BJ (cell line): Measurements from ENCODE around the gene THBS3. TPM values are rescaled to one million over a fixed set of nuclear protein-coding genes. Genes with fewer than 3 reads are reported as not detected.
A peak's percentile ranks its signal among the peaks of the same experiment; 100 is the strongest.
"Not testable (repeated sequence)": the region's sequence is repeated elsewhere in the genome, so short reads cannot be mapped to it uniquely, and the experiment has no call there.

Experiments
- CTCF ChIA-PET: fragments of 350-600 bp; formaldehyde crosslinking; extraction: SDS; loops from one replicate; lab custom pipeline; 2021; ENCODE audit warnings: antibody characterized with exemption, inconsistent platforms; lab: Yijun Ruan, JAX
- POLR2A ChIA-PET: fragments of 300-600 bp; sonication (Branson Sonifier 250); formaldehyde crosslinking; extraction: SDS; loops from one replicate; lab custom pipeline; 2021; ENCODE audit warnings: antibody characterized with exemption; lab: Charles Lee
- DNase-seq: peaks from one replicate; pipeline ENCODE4 v3.0.0-alpha.2; 2011; ENCODE audit warnings: low read depth
- H3K27me3 ChIP-seq: 2 replicates; pipeline ENCODE4 v1.6.0; 2011; ENCODE audit warnings: low read length; ENCODE audit not compliant: control insufficient read depth, insufficient read depth
- H3K36me3 ChIP-seq: 2 replicates; pipeline ENCODE4 v1.5.1; 2011; ENCODE audit warnings: low read length; ENCODE audit not compliant: control insufficient read depth, insufficient read depth
- H3K4me3 ChIP-seq: 2 replicates; pipeline ENCODE4 v1.5.1; 2011; ENCODE audit warnings: low read depth, mild to moderate bottlenecking, control low read depth, low read length
- polyA plus RNA-seq: library from polyadenylated mRNA; depleted of rRNA; stranded (reverse); fragments of >200 nt; gene quantifications from 2 replicates; pipeline ENCODE4 v1.2.3, GENCODE V29; 2011
- TF ChIP-seq, protein P1 (sequence below): IDR thresholded peaks from 2 replicates; pipeline ENCODE4 v1.5.1; 2011; ENCODE audit warnings: low read depth, mild to moderate bottlenecking, control low read depth, inconsistent platforms, low read length, moderate library complexity; ENCODE audit not compliant: insufficient read depth

THBS3 gene
- polyA plus RNA-seq, 1 experiment = 61.4 TPM

DNA sequence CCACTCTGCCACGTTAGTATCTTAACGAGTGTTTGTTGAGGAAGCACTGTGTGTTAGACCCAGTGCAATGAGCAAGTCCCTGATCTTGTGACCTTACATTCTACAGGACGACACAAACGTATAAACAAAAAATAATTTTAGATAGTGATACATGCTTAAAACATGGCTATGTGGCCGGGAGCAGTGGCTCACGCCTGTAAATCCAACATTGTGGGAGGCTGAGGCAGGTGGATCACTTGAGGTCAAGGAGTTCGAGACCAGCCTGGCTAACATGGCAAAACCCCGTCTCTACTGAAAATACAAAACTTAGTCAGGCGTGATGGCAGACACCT lies 20.4 kb upstream of the THBS3 start:
- no peak for DNase-seq
- CTCF ChIA-PET = interaction anchor here (1.2 to 6.8 kb wide), 5 partner anchors 9 to 55 kb away, joined by 3 to 75 read pairs (median 6); partner anchors contain the start of genes KRTCAP2, MTX1 and THBS3
- POLR2A ChIA-PET = no interaction called here

DNA sequence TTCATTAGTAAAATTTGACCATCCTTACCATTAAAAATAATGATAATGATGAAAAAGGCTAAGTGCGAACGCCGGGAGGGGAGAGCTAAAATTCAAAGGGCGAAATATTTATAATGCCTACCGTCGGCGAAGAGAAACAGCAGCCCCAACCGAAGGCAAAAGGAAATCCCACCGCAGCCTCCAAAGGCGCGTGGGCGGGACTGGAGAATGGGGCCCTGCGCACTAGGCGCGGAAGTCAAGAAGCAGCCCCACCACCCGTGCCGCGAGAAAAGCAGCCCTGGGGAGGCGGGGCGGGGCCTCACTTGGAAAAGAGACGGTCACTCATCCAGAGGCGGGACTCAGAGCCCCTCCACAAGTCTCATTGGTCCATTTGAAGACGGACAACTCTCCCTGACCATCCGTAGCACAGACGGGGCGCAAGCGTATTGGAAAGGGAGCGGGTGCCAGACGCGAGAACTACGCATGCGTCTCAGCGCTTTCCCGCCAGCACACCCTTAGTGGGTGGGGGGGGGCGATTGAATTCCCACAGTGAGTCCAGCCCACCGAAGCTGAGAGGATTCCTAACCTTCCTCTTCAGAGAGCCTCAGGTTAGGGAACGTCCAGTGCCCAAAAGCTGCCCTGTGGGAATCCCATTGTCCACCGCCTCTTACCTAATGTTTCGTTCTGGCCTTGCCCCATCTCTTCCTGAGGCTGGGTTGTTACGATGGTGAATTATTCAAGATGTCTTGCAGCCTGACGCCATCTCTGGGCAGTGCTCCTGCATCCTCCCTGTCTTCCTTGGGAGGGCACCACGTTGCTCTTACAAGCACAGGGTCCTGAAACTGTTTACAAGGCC lies 19.8 kb upstream of the THBS3 start:
- TF ChIP-seq, protein P1, sequence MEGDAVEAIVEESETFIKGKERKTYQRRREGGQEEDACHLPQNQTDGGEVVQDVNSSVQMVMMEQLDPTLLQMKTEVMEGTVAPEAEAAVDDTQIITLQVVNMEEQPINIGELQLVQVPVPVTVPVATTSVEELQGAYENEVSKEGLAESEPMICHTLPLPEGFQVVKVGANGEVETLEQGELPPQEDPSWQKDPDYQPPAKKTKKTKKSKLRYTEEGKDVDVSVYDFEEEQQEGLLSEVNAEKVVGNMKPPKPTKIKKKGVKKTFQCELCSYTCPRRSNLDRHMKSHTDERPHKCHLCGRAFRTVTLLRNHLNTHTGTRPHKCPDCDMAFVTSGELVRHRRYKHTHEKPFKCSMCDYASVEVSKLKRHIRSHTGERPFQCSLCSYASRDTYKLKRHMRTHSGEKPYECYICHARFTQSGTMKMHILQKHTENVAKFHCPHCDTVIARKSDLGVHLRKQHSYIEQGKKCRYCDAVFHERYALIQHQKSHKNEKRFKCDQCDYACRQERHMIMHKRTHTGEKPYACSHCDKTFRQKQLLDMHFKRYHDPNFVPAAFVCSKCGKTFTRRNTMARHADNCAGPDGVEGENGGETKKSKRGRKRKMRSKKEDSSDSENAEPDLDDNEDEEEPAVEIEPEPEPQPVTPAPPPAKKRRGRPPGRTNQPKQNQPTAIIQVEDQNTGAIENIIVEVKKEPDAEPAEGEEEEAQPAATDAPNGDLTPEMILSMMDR = peak; percentile 21; the same call in 1 of the 2 replicates
- H3K27me3 ChIP-seq = no peaks in the 10 kb centered on the region
- ChIA-PET POLR2A (no interaction called here), CTCF (interaction anchor here (0.8 to 6.8 kb wide), 11 partner anchors 9 to 54 kb away, joined by 3 to 75 read pairs (median 5); partner anchors contain the start of genes KRTCAP2, MTX1 and THBS3)
- H3K36me3 ChIP-seq = no peaks in the 10 kb centered on the region
- peak overlapping the region; percentile 51 for H3K4me3 ChIP-seq
- DNase-seq = peak; percentile 95

More for the DNA sequence above, 20.4 kb upstream of the THBS3 start:
- Histone ChIP-seq H3K36me3 (no peaks in the 10 kb centered on the region), H3K27me3 (no peaks in the 10 kb centered on the region), H3K4me3 (peak overlapping the region; percentile 37)
- TF ChIP-seq, protein P1 = no peak

DNA sequence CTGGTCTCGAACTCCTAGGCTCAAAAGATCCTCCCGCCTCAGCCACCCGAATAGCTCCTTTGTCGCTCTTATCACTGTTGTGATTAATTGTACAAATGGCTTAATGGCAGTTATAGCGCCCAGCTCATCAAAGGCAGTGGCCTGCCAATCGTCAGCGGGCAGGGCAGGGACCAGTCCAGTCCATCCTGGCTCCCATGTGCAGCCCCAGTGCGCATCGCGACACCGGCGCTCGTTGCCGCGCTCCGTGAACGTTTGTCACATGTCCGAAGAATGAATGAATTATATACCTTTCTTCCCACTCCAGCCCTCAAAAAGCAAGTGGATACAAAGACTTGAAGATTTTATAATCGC lies 19.2 kb upstream of the THBS3 start:
- Histone ChIP-seq H3K4me3 (peak overlapping the region; percentile 51), H3K27me3 (no peaks in the 10 kb centered on the region), H3K36me3 (no peaks in the 10 kb centered on the region)
- TF ChIP-seq, protein P1 = no peak
- POLR2A ChIA-PET = no interaction called here
- CTCF ChIA-PET = interaction anchor here (0.8 to 6.8 kb wide), 11 partner anchors 8 to 54 kb away, joined by 3 to 75 read pairs (median 5); partner anchors contain the start of genes KRTCAP2, MTX1 and THBS3
- no peak for DNase-seq

DNA sequence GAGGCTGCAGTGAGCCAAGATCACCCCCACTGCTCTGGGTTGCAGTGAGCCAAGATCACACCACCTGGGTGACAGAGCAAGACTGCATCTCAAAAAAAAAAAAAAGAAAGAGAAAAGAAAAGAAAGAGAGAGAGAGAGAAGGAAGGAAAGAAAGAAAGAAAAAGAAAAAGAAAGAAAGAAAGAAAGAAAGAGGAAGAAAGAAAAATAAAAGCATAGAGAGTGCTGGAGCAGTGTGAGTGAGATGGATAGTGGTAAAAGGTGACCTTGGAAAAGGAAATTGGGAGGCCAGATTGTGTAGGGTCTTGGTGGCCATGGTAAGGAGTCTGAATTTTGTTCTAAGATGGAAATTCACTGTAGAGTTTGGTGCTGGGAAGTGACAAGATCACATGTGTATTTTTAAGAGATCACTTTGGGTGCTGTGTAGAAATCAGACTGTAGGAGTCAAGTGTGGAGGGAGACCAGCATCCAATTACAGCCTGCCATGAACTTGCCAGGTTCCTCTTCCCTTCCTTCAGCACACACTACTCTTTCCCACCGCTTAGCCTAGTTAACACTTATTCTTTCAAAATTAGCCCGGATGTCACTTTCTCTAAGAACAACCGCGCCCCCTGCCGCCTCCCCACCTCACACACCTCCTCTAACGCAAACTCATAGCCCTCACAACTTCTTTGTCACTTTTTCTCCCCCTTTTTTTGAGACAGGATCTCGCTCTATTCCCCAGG lies 18.7 kb upstream of the THBS3 start:
- Histone ChIP-seq H3K36me3 (no peaks in the 10 kb centered on the region), H3K4me3 (peak overlapping the region; percentile 51), H3K27me3 (no peaks in the 10 kb centered on the region)
- CTCF ChIA-PET = interaction anchor here (0.8 to 6.8 kb wide), 11 partner anchors 8 to 52 kb away, joined by 3 to 75 read pairs (median 6); partner anchors contain the start of genes MTX1 and THBS3
- no peak for DNase-seq
- TF ChIP-seq, protein P1 = peak; percentile 60
- POLR2A ChIA-PET = no interaction called here

DNA sequence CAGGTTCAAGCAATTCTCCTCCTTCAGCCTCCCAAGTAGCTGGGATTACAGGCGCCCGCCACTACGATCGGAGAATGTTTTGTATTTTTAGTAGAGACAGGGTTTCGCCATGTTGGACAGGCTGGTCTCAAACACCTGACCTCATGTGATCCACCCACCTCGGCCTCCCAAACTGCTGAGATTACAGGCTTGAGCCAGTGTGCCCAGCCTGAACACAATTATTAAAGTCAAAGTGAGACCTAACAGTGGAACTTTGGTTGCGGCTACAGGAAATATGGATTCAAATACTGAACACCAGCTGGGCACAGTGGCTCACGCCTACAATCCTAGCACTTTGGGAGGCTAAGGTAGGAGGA lies 17.7 kb upstream of the THBS3 start:
- CTCF ChIA-PET = interaction anchor here (0.9 to 6.8 kb wide), 6 partner anchors 18 to 53 kb away, joined by 4 to 75 read pairs (median 8); partner anchors contain the start of genes KRTCAP2, MTX1 and THBS3
- not testable (repeated sequence) for H3K27me3 ChIP-seq, H3K4me3 ChIP-seq, H3K36me3 ChIP-seq, DNase-seq
- POLR2A ChIA-PET = interaction anchor here (0.7 kb wide), 1 partner anchor 19 kb away, joined by 3 read pairs; no protein-coding TSS in a partner anchor
